Measurements from ENCODE around the gene SH3TC2.

The SH3TC2 gene

DNA sequence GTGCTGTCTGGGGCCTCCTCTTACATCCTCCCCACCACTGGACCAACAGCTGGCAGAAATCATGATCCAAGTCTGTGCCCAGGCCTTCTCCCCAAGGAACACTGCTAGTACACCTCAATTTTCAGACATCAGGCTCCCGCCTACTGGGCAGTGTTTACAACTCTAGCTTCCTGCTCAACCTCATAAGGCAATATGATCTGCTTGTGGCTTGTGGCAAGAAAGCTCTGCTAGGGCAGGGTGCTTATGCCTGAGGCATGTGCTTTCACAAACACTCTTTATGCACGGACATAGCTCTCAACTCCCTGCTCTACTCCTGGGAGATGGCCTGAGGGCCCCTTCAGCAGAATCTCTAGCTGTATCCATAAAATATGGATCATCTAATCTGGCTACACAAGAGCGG lies 32.5 kb downstream of the SH3TC2 start:
- no peak for DNase-seq (ENCODE audit: extremely low spot score)
- CTCF ChIA-PET, result interaction anchor here (13.9 kb wide), 1 partner anchor 295 kb away, joined by 386 read pairs; no protein-coding TSS in a partner anchor
- TF ChIP-seq, protein P1, sequence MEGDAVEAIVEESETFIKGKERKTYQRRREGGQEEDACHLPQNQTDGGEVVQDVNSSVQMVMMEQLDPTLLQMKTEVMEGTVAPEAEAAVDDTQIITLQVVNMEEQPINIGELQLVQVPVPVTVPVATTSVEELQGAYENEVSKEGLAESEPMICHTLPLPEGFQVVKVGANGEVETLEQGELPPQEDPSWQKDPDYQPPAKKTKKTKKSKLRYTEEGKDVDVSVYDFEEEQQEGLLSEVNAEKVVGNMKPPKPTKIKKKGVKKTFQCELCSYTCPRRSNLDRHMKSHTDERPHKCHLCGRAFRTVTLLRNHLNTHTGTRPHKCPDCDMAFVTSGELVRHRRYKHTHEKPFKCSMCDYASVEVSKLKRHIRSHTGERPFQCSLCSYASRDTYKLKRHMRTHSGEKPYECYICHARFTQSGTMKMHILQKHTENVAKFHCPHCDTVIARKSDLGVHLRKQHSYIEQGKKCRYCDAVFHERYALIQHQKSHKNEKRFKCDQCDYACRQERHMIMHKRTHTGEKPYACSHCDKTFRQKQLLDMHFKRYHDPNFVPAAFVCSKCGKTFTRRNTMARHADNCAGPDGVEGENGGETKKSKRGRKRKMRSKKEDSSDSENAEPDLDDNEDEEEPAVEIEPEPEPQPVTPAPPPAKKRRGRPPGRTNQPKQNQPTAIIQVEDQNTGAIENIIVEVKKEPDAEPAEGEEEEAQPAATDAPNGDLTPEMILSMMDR (IDR thresholded peaks at IDR 0.05; ENCODE audit: control extremely low read depth, extremely low read depth, low read depth, missing control alignments), result no peak
- POLR2A ChIA-PET, result no interaction called here

DNA sequence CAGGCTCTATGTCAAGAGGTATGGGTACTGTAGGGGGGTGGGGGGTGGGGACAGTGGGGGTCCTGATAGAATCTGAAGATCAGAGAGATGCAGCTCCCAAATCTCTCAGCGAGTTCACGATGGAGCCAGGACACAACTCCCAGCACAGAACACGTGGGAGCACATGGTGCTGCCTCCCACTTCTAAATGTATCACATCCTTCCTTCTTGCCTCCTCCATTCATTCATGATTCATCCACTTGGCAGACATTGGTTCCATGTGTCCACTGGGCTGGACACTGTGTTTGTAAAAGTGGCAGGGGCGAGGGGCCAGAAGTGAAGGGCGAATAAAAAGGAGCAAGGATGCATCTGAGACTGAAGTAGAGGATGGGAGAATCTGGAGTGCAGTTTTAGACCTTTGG lies 33.9 kb downstream of the SH3TC2 start:
- CTCF ChIA-PET, result interaction anchor here (13.9 kb wide), 1 partner anchor 293 kb away, joined by 386 read pairs; no protein-coding TSS in a partner anchor
- DNase-seq (ENCODE audit: extremely low spot score), result no peak
- TF ChIP-seq, protein P1 (IDR thresholded peaks at IDR 0.05; ENCODE audit: control extremely low read depth, extremely low read depth, low read depth, missing control alignments), result no peak
- POLR2A ChIA-PET, result no interaction called here

DNA sequence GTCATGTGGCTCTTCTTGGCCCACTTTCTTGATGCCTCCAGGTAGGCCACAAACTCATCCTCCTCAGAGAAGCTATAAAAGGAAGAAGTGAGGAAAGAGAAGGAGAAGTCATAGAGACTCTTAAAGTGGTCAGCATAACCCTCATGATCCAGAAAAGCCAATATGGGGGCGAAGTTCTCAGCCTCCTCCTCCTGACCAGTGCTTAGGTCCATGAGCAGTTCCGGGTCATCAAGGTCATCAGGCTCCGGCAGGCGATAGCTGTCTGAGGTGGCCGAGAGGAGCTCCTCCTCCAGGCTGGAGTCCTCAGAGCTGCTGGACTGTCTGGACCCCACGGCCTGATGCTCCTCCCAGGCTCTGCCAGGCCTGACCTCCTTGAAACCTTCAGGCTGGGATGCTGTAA lies 34.7 kb downstream of the SH3TC2 start:
- TF ChIP-seq, protein P1 (IDR thresholded peaks at IDR 0.05; ENCODE audit: control extremely low read depth, extremely low read depth, low read depth, missing control alignments), result no peak
- no peak for DNase-seq (ENCODE audit: extremely low spot score)
- ChIA-PET POLR2A (no interaction called here), CTCF (interaction anchor here (2.9 to 13.9 kb wide), 2 partner anchors 8 to 292 kb away, joined by 24 to 386 read pairs; no protein-coding TSS in a partner anchor)

DNA sequence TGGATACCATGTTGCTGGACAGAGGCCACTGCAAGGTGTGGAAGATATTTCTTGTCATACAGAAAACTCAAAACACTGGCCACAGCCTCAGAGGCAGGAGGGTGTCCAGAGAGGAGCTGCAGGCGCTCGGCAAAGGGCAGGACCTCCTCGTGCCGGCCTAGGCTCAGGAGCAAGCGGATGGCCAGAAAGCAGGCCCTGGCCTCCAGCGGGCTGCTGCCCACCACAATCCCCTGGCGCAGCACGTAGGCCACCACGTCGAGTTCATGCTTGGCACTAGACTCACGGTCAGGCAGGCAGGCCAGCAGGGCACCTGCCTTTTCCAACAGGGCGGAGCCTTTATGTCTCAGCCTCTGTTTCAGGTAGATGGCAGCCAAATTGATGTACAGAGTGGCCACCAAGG lies 35.2 kb downstream of the SH3TC2 start:
- POLR2A ChIA-PET, result no interaction called here
- TF ChIP-seq, protein P1 (IDR thresholded peaks at IDR 0.05; ENCODE audit: control extremely low read depth, extremely low read depth, low read depth, missing control alignments), result no peak
- CTCF ChIA-PET, result interaction anchor here (2.9 to 13.9 kb wide), 2 partner anchors 8 to 292 kb away, joined by 24 to 386 read pairs; no protein-coding TSS in a partner anchor
- DNase-seq (ENCODE audit: extremely low spot score), result no peak

DNA sequence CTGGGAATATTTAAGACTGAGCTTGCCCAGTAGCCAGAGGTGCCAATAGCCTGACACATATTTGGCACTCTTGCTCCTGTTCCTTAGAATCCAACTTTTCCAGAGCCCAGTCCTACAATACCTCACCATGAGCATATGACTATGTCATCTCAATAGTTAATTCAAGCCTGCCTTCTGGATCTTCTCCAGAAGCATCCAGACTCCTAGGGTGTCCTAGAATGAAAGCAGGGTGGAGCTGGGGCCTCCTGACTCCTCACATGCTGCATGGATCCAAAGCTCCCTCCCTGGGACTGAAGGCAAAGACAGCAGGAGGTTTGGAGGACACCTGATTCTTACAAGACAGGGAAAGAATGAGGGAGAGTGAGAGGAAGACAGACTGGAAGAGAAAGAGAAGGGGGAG lies 37.9 kb downstream of the SH3TC2 start:
- ChIA-PET POLR2A (no interaction called here), CTCF (interaction anchor here (1.0 to 2.0 kb wide), 7 partner anchors 10 to 294 kb away, joined by 3 to 5 read pairs (median 3); no protein-coding TSS in a partner anchor)
- TF ChIP-seq, protein P1 (IDR thresholded peaks at IDR 0.05; ENCODE audit: control extremely low read depth, extremely low read depth, low read depth, missing control alignments), result no peak

DNA sequence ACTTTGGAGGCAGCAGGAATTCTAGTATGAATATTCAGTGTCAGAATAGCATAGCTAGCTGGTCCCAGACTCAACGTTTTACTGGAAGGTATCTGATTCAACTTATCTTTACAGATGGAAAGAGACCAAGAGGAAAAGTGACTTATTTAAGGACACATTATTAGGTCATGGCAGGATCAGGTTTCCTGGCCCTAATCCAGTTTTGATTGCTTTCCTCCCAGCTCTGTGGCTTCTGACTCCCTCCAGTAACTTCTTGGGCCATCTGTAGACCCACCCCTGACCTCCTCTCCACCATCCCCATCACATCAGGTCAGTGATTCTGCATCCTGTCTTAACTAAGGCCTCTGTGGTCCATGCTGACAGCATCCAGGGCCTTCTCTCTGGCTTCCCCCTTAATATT lies 38.4 kb downstream of the SH3TC2 start:
- no peak for DNase-seq (ENCODE audit: extremely low spot score)

More for the DNA sequence above, 37.9 kb downstream of the SH3TC2 start:
- DNase-seq (ENCODE audit: extremely low spot score), result no peak

More for the DNA sequence above, 38.4 kb downstream of the SH3TC2 start:
- POLR2A ChIA-PET, result no interaction called here
- CTCF ChIA-PET, result interaction anchor here (0.9 to 2.0 kb wide), 9 partner anchors 10 to 294 kb away, joined by 3 to 5 read pairs (median 3); no protein-coding TSS in a partner anchor
- TF ChIP-seq, protein P1 (IDR thresholded peaks at IDR 0.05; ENCODE audit: control extremely low read depth, extremely low read depth, low read depth, missing control alignments), result no peak

Data from GM10248 (cell line).